Calu3 (cell line): ENCODE data around the gene YJU2. TPM values are rescaled to one million over a fixed set of nuclear protein-coding genes. Genes with fewer than 3 reads are reported as not detected.
"Not testable (repeated sequence)": the region's sequence is repeated elsewhere in the genome, so short reads cannot be mapped to it uniquely, and the experiment has no call there.

ENCODE experiments used
- BruUV-seq: library from RNA; stranded (reverse); fragments of 400-500 nt; replicated peaks from 2 replicates; lab custom pipeline; 2021; lab: Mats Ljungman, UMichigan
- CTCF ChIA-PET: fragments of 300-600 bp; sonication (Branson Sonifier 250); formaldehyde crosslinking; loops from one replicate; lab custom pipeline; 2022; ENCODE audit warnings: antibody characterized with exemption; lab: Charles Lee
- DNase-seq: peaks from one replicate; pipeline ENCODE4 v3.0.0; 2022
- H3K27ac Mint-ChIP-seq: one replicate; pipeline ENCODE4 v1.8.0; 2022; ENCODE audit warnings: mixed read lengths; ENCODE audit not compliant: unreplicated experiment
- H3K27me3 Mint-ChIP-seq: one replicate; pipeline ENCODE4 v1.8.0; 2022; ENCODE audit warnings: mixed read lengths; ENCODE audit not compliant: unreplicated experiment
- H3K36me3 Mint-ChIP-seq: one replicate; pipeline ENCODE4 v1.8.0; 2022; ENCODE audit warnings: mild to moderate bottlenecking, moderate library complexity, mixed read lengths; ENCODE audit not compliant: insufficient read depth, unreplicated experiment
- H3K4me1 Mint-ChIP-seq: one replicate; pipeline ENCODE4 v1.8.0; 2022; ENCODE audit warnings: mild to moderate bottlenecking, low read depth, mixed read lengths; ENCODE audit not compliant: unreplicated experiment
- H3K4me3 Mint-ChIP-seq: one replicate; pipeline ENCODE4 v1.8.0; 2022; ENCODE audit warnings: mild to moderate bottlenecking, low read depth, moderate library complexity, mixed read lengths; ENCODE audit not compliant: unreplicated experiment
- H3K9me3 Mint-ChIP-seq: one replicate; pipeline ENCODE4 v1.8.0; 2022; ENCODE audit warnings: low read depth, mixed read lengths; ENCODE audit not compliant: unreplicated experiment
- intact Hi-C: fragments of 100-400 bp; cut with micrococcal nuclease; formaldehyde crosslinking; loops from one replicate; pipeline ENCODE4 v1.10.0; 2022; ENCODE audit not compliant: unreplicated experiment
- total RNA-seq: library from RNA; stranded (reverse); gene quantifications from 2 replicates; pipeline ENCODE4 v1.2.3, GENCODE V29; 2022
- TF ChIP-seq, protein P1 (sequence below): fragments of 200-600 bp; IDR thresholded peaks from one replicate; pipeline ENCODE4 v1.8.0; 2022; ENCODE audit warnings: antibody characterized with exemption; ENCODE audit not compliant: unreplicated experiment

The YJU2 gene
- total RNA-seq, 1 experiment from 2014 or later, result 7.8 TPM

- H3K27ac Mint-ChIP-seq, result no peak overlapping the region
- TF ChIP-seq, protein P1, sequence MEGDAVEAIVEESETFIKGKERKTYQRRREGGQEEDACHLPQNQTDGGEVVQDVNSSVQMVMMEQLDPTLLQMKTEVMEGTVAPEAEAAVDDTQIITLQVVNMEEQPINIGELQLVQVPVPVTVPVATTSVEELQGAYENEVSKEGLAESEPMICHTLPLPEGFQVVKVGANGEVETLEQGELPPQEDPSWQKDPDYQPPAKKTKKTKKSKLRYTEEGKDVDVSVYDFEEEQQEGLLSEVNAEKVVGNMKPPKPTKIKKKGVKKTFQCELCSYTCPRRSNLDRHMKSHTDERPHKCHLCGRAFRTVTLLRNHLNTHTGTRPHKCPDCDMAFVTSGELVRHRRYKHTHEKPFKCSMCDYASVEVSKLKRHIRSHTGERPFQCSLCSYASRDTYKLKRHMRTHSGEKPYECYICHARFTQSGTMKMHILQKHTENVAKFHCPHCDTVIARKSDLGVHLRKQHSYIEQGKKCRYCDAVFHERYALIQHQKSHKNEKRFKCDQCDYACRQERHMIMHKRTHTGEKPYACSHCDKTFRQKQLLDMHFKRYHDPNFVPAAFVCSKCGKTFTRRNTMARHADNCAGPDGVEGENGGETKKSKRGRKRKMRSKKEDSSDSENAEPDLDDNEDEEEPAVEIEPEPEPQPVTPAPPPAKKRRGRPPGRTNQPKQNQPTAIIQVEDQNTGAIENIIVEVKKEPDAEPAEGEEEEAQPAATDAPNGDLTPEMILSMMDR, result peak; percentile 59
- no TSS peak for BruUV-seq
- H3K36me3 Mint-ChIP-seq, result no peaks in the 10 kb centered on the region
- H3K27me3 Mint-ChIP-seq, result no peaks in the 10 kb centered on the region
- intact Hi-C loops, result no loop called here
- H3K9me3 Mint-ChIP-seq, result no peaks in the 10 kb centered on the region
- DNase-seq, result peak; percentile 69
- H3K4me3 Mint-ChIP-seq, result peak overlapping the region; percentile 39
- no peaks in the 10 kb centered on the region for H3K4me1 Mint-ChIP-seq
- CTCF ChIA-PET, result interaction anchor here (0.5 to 1.0 kb wide), 4 partner anchors 10 to 77 kb away, joined by 3 to 5 read pairs (median 5); no protein-coding TSS in a partner anchor
Observed at GRCh38 chr19:4233282-4233853, 13.5 kb upstream of the YJU2 start.

GRCh38 chr19:4234142-4234861, 12.6 kb upstream of the YJU2 start:
- Mint-ChIP-seq H3K4me1 (no peaks in the 10 kb centered on the region), H3K36me3 (no peaks in the 10 kb centered on the region), H3K27me3 (no peaks in the 10 kb centered on the region), H3K27ac (no peak overlapping the region), H3K4me3 (no peak overlapping the region), H3K9me3 (no peaks in the 10 kb centered on the region)
- CTCF ChIA-PET, result no interaction called here
- no TSS peak for BruUV-seq
- TF ChIP-seq, protein P1, result no peak
- no peak for DNase-seq
- intact Hi-C loops, result no loop called here

- Mint-ChIP-seq H3K9me3 (no peaks in the 10 kb centered on the region), H3K4me1 (no peaks in the 10 kb centered on the region), H3K27ac (no peak overlapping the region), H3K36me3 (no peaks in the 10 kb centered on the region), H3K4me3 (no peak overlapping the region), H3K27me3 (no peaks in the 10 kb centered on the region)
- no TSS peak for BruUV-seq
- intact Hi-C loops, result no loop called here
- DNase-seq, result no peak
- TF ChIP-seq, protein P1, result no peak
- CTCF ChIA-PET, result no interaction called here
Observed at GRCh38 chr19:4234862-4235201, 12.0 kb upstream of the YJU2 start.

DNA sequence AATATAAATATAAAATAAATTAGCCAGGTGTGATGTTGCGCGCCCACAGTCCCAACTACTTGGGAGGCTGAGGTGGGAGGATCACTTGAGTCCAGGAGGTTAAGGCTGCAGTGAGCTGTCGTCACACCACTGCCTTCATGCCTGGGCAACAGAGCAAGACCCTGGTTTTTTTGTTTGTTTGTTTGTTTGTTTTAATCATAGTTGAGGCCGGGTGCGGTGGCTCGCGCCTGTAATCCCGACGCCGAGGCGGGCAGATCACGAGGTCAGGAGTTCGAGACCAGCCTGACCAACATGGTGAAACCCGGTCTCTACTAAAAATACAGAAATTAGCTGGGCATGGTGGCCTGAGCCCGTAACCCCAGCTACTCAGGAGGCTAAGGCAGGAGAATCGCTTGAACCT, 9.4 kb upstream of the YJU2 start:
- DNase-seq, BruUV-seq, intact Hi-C loops, CTCF ChIA-PET, H3K4me3 Mint-ChIP-seq, H3K27me3 Mint-ChIP-seq, H3K36me3 Mint-ChIP-seq, H3K27ac Mint-ChIP-seq, H3K4me1 Mint-ChIP-seq, H3K9me3 Mint-ChIP-seq: not testable (repeated sequence)

- TF ChIP-seq, protein P1, result no peak
- no peak for DNase-seq
- no peak overlapping the region for H3K27ac Mint-ChIP-seq
- no peaks in the 10 kb centered on the region for H3K27me3 Mint-ChIP-seq
- intact Hi-C loops, result no loop called here
- no peak overlapping the region for H3K4me3 Mint-ChIP-seq
- H3K36me3 Mint-ChIP-seq, result no peaks in the 10 kb centered on the region
- no peaks in the 10 kb centered on the region for H3K4me1 Mint-ChIP-seq
- peaks cover 2% of the 10 kb centered on the region for H3K9me3 Mint-ChIP-seq
- CTCF ChIA-PET, result no interaction called here
- BruUV-seq, result no TSS peak
Observed at GRCh38 chr19:4238831-4239230, 8.0 kb upstream of the YJU2 start.
